ENCODE data around the gene NMT2. TPM values are rescaled to one million over a fixed set of nuclear protein-coding genes. Genes with fewer than 3 reads are reported as not detected.

Gene NMT2
- total and polyA plus RNA-seq, 10 of the 15 experiments (the other 5 are each of a cell fraction or from before 2014, with no cell fraction given): 4.9 to 12.0 (median 9.2) TPM

GRCh38 chr10:15136129-15137035 lies 32.1 kb downstream of the NMT2 start (continued):
- TF ChIP-seq SMARCA5 (IDR thresholded peaks at IDR 0.05): no peak
- no peak for TF ChIP-seq POLR2AphosphoS5 (IDR thresholded peaks at IDR 0.05; ENCODE audit: low read length)
- no peak for TF ChIP-seq BCL11A (IDR thresholded peaks at IDR 0.05; ENCODE audit: low read depth, low read length)
- TF ChIP-seq STAT1 (conservative IDR thresholded peaks at IDR 0.05): no peak
- no peak for TF ChIP-seq ZZZ3 (IDR thresholded peaks at IDR 0.05; ENCODE audit: control insufficient read depth, insufficient read length, low read depth)
- TF ChIP-seq SIN3A (IDR thresholded peaks at IDR 0.05; ENCODE audit: low read depth, low read length): no peak
- TF ChIP-seq SREBF1 (IDR thresholded peaks at IDR 0.05; ENCODE audit: low read length): no peak
- TF ChIP-seq MXI1 (IDR thresholded peaks at IDR 0.05; ENCODE audit: low read depth, low read length): no peak
- TF ChIP-seq RFX5 (IDR thresholded peaks at IDR 0.05; ENCODE audit: low read depth, low read length): no peak
- TF ChIP-seq POU2F2 (IDR thresholded peaks at IDR 0.05; ENCODE audit: borderline replicate concordance, low read depth, low read length): no peak
- TF ChIP-seq ELK1 (IDR thresholded peaks at IDR 0.05; ENCODE audit: low read depth, low read length): no peak
- TF ChIP-seq RAD21 (IDR thresholded peaks at IDR 0.05; ENCODE audit: insufficient read depth, low read depth, low read length): no peak

GRCh38 chr10:15131330-15131729 lies 37.2 kb downstream of the NMT2 start:
- intact Hi-C loops (cut with micrococcal nuclease; ENCODE audit: unreplicated experiment) (no loop called here), in situ Hi-C loops (cut with MboI) (no loop called here)
- POLR2A ChIA-PET: no interaction called here
- Histone ChIP-seq H3K4me3 (no peak overlapping the region), H3K27me3 (replicated peaks in 1 of 2; ENCODE audit: control insufficient read depth in 2 of 2, insufficient read depth in 2 of 2, low read length in 1 of 2) (no peaks in the 10 kb centered on the region), H3K36me3 (ENCODE audit: control insufficient read depth in 2 of 2, insufficient read depth in 2 of 2, low read length in 1 of 2) (peaks cover 3 to 5% of the 10 kb centered on the region in 2 experiments; a peak in 3 of 4 replicates), H3K79me2 (ENCODE audit: control insufficient read depth, insufficient read depth, low read length) (no peaks in the 10 kb centered on the region), H2AFZ (ENCODE audit: control insufficient read depth, low read depth, low read length) (no peak overlapping the region), H3K9me3 (replicated peaks; ENCODE audit: control insufficient read depth, insufficient read depth, low read length) (no peaks in the 10 kb centered on the region; the same call in 2 of the 3 replicates), H3K4me1 (ENCODE audit: control insufficient read depth, insufficient read depth, low read length) (no peaks in the 10 kb centered on the region), H3K4me2 (ENCODE audit: control insufficient read depth, insufficient read depth) (no peak overlapping the region), H3K9ac (ENCODE audit: control insufficient read depth, insufficient read depth, low read length) (no peak overlapping the region), H4K20me1 (ENCODE audit: control insufficient read depth, insufficient read depth) (no peaks in the 10 kb centered on the region), H3K27ac (ENCODE audit: control insufficient read depth, insufficient read depth) (no peak overlapping the region)
- no TSS peak for BruUV-seq (replicated peaks)
- RAD21 ChIA-PET (ENCODE audit: unreplicated experiment): no interaction called here
- FAIRE-seq (no peak), ATAC-seq (no peak), DNase-seq (ENCODE audit: low read depth, low spot score) (no peak)
- CTCF ChIA-PET: interaction anchor here (1.0 kb wide), 1 partner anchor 14 kb away, joined by 4 read pairs; no protein-coding TSS in a partner anchor
- SMC1A ChIA-PET (ENCODE audit: uncharacterized antibody, unreplicated experiment): interaction anchor here (0.7 to 1.4 kb wide), 2 partner anchors 8 to 12 kb away, joined by 4 to 5 read pairs; no protein-coding TSS in a partner anchor
- 82% methylated on average over 5 of the region's 5 CpGs for WGBS (ENCODE audit: insufficient coverage, insufficient replicate concordance, low lambda C conversion rate, missing lambda C conversion rate)
- TF ChIP-seq BCL3 (IDR thresholded peaks at IDR 0.05; ENCODE audit: borderline replicate concordance, insufficient read depth, low read depth, low read length, poor library complexity, severe bottlenecking) (no peak), IKZF1 (conservative IDR thresholded peaks at IDR 0.05) (no peak), BMI1 (IDR thresholded peaks at IDR 0.05; ENCODE audit: borderline replicate concordance) (no peak), FOS (IDR thresholded peaks at IDR 0.05; ENCODE audit: borderline replicate concordance, extremely low read depth, insufficient read length) (no peak), BACH1 (IDR thresholded peaks at IDR 0.05; ENCODE audit: borderline replicate concordance) (no peak), JUND (IDR thresholded peaks at IDR 0.05; ENCODE audit: low read depth, low read length) (no peak)
- TF ChIP-seq, protein P1, sequence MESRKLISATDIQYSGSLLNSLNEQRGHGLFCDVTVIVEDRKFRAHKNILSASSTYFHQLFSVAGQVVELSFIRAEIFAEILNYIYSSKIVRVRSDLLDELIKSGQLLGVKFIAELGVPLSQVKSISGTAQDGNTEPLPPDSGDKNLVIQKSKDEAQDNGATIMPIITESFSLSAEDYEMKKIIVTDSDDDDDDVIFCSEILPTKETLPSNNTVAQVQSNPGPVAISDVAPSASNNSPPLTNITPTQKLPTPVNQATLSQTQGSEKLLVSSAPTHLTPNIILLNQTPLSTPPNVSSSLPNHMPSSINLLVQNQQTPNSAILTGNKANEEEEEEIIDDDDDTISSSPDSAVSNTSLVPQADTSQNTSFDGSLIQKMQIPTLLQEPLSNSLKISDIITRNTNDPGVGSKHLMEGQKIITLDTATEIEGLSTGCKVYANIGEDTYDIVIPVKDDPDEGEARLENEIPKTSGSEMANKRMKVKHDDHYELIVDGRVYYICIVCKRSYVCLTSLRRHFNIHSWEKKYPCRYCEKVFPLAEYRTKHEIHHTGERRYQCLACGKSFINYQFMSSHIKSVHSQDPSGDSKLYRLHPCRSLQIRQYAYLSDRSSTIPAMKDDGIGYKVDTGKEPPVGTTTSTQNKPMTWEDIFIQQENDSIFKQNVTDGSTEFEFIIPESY (IDR thresholded peaks at IDR 0.05): no peak

Data from GM12878 (cell line).